Measurements from ENCODE around the gene GRK5. TPM values are rescaled to one million over a fixed set of nuclear protein-coding genes. Genes with fewer than 3 reads are reported as not detected.

GRK5 gene
- total and polyA plus RNA-seq, 9 of the 15 experiments (the other 6 are each of a cell fraction or from before 2014, with no cell fraction given), result 0.46 to 0.83 (median 0.67) TPM; not detected in 2

DNA sequence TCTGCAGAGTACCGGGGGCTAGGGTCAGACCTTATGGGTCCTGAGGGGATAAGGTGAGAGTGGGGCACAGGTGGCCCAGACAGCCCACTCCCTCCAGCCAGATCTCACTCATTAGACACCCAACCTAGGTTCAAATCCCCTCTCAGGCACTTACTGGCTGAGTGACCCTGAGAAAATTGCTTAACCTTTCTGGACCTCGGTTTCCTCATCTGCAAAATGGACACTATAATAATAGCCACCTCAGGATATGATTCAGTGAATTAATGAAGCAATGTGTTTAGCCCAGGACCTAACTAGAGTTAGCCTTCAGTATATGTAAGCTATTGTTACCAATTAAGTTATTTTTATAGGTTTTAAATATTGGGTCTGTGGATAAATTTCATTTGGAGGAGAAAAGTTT is 212.6 kb downstream of the GRK5 start:
- CTCF ChIA-PET (ENCODE audit: low intra/inter-chr PET ratio), result no interaction called here
- no peaks in the 10 kb centered on the region for H3K36me3 ChIP-seq (ENCODE audit: control insufficient read depth, insufficient read depth, low read length)

More for the DNA sequence above, 212.6 kb downstream of the GRK5 start:
- Histone ChIP-seq H3K27ac (ENCODE audit: extremely low read depth, low read depth, low read length) (no peak overlapping the region), H3K79me2 (ENCODE audit: control insufficient read depth, insufficient read depth, low read length) (no peaks in the 10 kb centered on the region), H3K27me3 (ENCODE audit: control insufficient read depth in 2 of 2, insufficient read depth in 2 of 2, low read length in 2 of 2) (peaks cover 0 to 38% of the 10 kb centered on the region in 2 experiments; a peak in 3 of 5 replicates), H3K4me1 (replicated peaks in 1 of 2; ENCODE audit: control insufficient read depth in 2 of 2, insufficient read depth in 2 of 2, low read length in 2 of 2) (no peaks in the 10 kb centered on the region), H3K4me3 (no peak overlapping the region), H2AFZ (ENCODE audit: low read depth, low read length) (no peak overlapping the region), H3K9me1 (ENCODE audit: control insufficient read depth, insufficient read depth, low read length) (no peaks in the 10 kb centered on the region), H3K4me2 (ENCODE audit: insufficient read depth, low read length) (no peak overlapping the region), H3K9me3 (replicated peaks; ENCODE audit: control insufficient read depth, insufficient read depth, low read depth, low read length) (no peaks in the 10 kb centered on the region), H4K20me1 (replicated peaks; ENCODE audit: control insufficient read depth, insufficient read depth, low read length) (0 out of 2 replicates have a peak, but pooled peaks cover 5% of the 10 kb centered on the region), H3K9ac (ENCODE audit: insufficient read depth in 1 of 2, low read depth in 2 of 2, low read length in 2 of 2) (no peak overlapping the region)
- BruUV-seq (replicated peaks), result no TSS peak
- WGBS (ENCODE audit: insufficient coverage, low coverage, missing lambda C conversion rate), result 11% methylated on average over 2 of the region's 2 CpGs
- FAIRE-seq, result no peak
- DNase-seq (ENCODE audit: extremely low read depth in 1 of 4, low spot score in 3 of 4), result no peak
- no peak for ATAC-seq
- intact Hi-C loops (cut with micrococcal nuclease), result loop anchor here (5.0 kb wide), 1 partner anchor 128 kb away; no protein-coding TSS in a partner anchor
- TF ChIP-seq PBX2 (CRISPR knock-in tag; IDR thresholded peaks at IDR 0.05; ENCODE audit: low read depth), result no peak
- no peak for TF ChIP-seq PBX2 (tag; conservative IDR thresholded peaks at IDR 0.05; ENCODE audit: low read depth)
- peak in 1 of 2 experiments; percentile 10; a peak in 1 of 4 replicates for TF ChIP-seq KDM1A (IDR thresholded peaks at IDR 0.05)
- peak; percentile 86 for TF ChIP-seq RBM25 (IDR thresholded peaks at IDR 0.05; ENCODE audit: low read depth, low read length, severe bottlenecking)
- in situ Hi-C loops (cut with MboI), result loop anchor here (5.0 kb wide), 1 partner anchor 218 kb away; no protein-coding TSS in a partner anchor
- POLR2A ChIA-PET, result no interaction called here

All from K562 (cell line).